ENCODE data around the gene CD200.
"Not testable (repeated sequence)": the region's sequence is repeated elsewhere in the genome, so short reads cannot be mapped to it uniquely, and the experiment has no call there.

Gene CD200

DNA sequence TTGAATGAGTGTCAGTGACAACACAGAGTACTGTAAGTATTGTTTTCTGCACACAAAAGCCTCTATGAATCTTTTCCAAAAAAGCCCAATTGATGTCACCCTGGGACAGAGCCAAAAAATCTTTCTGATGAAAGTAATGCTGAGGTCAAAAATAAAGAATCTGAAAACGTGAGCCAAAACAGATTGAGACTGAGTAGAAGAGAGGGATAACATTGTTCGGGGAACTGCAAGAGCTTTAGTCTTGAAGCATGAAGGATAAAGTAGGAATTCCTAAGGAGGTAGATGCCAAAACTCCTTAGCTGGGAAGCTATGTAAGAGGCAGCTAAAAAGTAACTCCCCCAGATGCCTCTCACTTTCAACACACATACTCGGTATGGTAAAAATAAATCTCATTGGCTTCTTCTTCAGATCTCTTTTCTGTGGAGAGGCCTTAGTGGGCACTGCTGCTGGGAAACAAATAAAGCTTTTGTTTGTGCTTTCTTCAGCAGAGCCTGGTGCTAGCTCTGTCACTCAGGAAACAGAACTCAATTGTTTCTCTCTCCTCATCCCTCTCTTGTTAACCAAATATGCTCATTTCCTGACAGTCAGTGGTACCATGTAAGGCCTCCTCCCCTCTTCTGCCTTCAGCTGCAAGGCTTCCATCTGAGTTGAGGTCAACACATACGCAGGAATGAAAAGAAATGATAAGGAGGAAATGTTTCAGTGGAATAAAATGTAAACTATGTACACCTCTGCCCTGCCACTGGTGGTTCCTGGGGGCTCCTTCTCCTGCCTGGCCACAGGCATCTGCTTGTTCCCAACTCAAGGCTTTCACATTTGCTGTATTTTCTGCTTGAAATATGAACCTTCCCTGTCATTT is 58.1 kb downstream of the CD200 start:
- DNase-seq (ENCODE audit: low read depth) = no peak

DNA sequence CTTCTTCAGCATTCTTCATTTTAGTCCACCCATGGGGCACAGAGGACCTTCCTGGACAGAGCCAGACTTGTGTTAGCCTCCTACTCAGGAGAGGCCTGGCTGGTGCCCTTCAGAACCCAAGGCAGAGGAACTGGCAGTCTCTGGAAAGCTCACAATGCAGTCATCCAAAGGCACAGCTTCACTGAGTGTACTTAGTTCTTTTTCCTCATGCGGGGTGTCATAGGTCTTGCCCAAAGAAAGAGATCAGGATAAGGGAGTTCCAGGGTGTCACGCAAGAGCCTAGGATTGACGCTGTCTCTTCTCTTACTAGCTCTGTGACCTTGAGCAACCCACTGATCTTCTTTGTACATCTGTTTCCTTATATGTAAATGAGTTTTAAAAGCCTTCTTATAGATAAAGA is 58.7 kb downstream of the CD200 start:
- DNase-seq (ENCODE audit: low read depth) = no peak

GRCh38 chr3:112392393-112393359 is 59.7 kb downstream of the CD200 start:
- DNase-seq (ENCODE audit: low read depth) = no peak

GRCh38 chr3:112393360-112393728 is 60.4 kb downstream of the CD200 start:
- DNase-seq (ENCODE audit: low read depth) = no peak

DNA sequence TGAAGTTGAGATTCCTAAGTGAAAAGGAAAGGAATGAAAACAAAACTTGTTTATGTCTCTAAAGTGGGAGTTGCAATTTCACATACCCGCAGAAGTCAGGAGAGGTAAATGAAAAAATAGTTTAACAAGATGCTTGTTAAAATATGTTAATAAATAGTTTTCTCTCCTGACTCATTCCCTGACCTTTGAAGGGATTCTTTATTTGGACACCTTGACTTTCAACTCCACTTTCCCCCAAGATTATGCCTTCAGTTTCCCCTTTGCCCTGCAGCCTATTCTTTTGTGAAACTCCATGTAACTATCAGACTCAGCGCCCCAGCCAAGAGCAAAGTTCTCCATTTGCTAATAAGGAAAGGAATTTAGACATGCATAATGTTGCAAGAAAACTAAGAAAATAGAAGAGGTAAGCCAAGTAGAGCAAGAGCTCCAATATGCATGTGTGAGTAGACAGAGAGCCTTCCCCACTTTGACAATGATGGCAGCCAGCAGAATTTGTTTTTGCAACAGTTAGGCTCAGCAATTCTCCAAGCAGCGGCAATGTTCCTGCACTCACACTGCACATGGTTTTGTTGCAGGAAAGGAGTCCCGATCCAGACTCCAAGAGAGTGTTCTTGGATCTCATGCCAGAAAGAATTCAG is 61.2 kb downstream of the CD200 start:
- no peak for DNase-seq (ENCODE audit: low read depth)

- no peak for DNase-seq (ENCODE audit: low read depth)
These were observed 62.4 kb downstream of the CD200 start for GRCh38 chr3:112395181-112395895.

DNA sequence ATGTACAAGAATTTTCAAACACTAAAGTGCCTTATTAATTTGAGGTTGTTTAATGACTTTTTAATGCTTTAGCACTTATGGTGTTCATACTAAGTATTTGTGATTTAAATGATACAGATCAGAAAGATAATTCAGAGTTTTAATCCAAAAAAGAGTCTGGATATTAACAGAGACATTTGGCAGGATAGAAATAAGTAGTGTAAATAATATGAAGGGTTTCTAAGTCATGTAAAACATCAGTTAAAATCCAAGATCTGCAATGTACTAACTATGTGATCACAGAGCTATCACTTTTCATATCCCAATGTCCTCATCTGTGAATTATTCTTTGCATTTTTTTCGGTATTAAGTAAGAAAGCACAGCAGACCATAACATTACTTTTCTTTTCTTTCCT is 62.9 kb downstream of the CD200 start:
- DNase-seq (ENCODE audit: low read depth) = no peak

GRCh38 chr3:112397556-112397955 is 64.6 kb downstream of the CD200 start:
- DNase-seq (ENCODE audit: low read depth) = no peak

DNA sequence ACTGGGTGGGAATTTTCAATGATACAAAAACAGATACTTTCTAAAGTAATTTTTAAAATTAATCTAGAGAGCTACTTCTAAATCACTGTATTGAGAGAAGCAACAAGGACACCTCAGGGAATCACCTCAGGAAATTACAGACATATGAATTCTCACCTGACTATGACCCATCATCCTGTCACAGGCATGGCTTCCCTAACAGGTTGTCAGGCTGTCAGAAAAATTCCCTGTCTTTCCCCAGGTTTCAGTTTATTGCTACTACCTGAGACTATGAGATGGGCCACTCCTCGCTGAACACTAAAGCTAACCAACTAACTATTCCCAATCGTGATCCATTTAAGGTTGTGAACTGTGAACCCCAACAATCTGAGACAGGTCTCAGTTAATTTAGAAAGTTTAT is 66.1 kb downstream of the CD200 start:
- DNase-seq (ENCODE audit: low read depth) = no peak

GRCh38 chr3:112399554-112399953 is 66.6 kb downstream of the CD200 start:
- not testable (repeated sequence) for DNase-seq (ENCODE audit: low read depth)

DNA sequence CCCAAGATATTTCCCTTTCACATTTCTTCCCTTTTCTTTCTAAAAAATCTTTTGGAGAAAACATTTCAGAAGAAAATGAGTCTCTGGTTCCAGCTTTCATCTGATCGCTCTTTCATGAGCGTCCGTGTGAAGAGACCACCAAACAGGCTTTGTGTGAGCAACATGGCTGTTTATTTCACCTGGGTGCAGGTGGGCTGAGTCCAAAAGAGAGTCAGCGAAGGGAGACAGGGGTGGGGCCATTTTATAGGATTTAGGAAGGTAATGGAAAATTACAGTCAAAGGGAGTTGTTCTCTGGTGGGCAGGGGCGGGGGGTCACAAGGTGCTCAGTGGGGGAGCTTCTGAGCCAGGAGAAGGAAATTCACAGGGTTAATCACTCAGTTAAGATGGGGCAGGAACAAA is 67.4 kb downstream of the CD200 start:
- not testable (repeated sequence) for DNase-seq (ENCODE audit: low read depth)

GRCh38 chr3:112401617-112402016 is 68.7 kb downstream of the CD200 start:
- DNase-seq (ENCODE audit: low read depth) = no peak

DNA sequence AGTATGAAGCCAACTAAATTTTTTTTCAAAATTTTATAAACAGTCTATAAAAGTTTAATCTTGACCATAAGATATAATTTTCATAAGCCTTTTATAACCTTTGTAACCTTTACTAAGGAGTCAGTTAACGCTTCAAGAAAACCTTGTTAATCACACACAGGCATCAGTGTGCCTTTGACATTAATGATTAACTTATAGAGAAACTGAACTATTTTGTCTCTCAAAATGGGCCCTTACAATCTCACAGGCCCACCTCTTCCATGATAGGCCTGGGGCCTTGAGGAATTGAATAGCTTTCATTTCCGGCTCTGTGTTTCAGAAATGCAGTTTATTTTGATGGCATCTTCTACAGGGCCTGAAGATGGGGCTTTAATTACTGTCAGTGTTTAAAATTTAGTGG is 70.1 kb downstream of the CD200 start:
- no peak for DNase-seq (ENCODE audit: low read depth)

GRCh38 chr3:112404924-112405549 is 72.1 kb downstream of the CD200 start:
- DNase-seq (ENCODE audit: low read depth) = not testable (repeated sequence)

DNA sequence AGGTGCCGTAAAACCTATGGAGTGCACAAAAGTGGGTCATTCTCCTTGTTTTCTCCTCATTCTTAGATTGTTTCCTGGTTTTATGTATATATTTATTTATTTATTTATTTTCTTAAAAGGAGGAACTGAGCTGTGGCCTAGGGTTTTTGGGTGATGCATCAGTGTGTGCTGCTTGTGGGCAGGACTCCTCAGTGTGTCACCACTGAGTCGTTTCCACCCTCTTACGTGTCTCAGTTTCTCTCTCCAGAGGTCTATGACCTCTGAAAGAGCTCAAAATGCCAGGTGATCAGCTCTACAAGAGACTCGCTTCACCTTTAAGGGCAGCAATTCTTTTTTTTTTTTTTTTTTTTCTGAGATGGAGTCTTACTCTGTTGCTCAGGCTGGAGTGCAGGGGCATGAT is 72.9 kb downstream of the CD200 start:
- DNase-seq (ENCODE audit: low read depth) = no peak

DNA sequence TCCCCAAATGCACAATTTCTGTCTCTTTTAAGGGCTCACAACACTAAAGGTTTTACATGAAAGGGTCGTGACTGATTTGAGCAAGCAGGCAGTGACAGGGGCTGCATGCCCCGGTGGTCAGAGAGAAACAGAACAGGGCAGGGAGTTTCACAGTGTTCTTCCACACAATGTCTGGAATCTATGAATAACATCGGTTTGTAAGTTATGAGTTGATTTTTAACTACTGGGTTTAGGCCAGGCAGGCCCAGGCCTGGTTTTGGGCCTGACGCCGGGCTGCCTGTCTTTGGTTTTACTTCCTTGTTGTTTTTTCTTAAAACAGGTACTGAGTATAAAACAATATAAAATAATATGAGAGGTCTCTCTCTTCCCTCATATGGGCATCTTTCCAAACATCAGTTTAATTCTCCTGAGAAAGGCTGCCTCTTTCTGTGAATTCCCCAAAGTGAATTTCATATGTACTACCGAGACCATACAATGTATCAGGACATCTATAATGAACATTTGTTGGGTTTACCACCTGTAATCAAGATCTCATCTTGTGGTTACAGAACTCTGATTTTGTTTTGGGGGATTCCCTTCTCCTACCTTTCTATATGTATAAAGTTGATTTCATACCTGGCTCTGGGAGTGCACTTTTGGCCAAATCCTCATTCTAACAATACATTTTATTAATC is 74.4 kb downstream of the CD200 start:
- DNase-seq (ENCODE audit: low read depth) = no peak

GRCh38 chr3:112407888-112408702 is 75.1 kb downstream of the CD200 start:
- DNase-seq (ENCODE audit: low read depth) = no peak

GRCh38 chr3:112409041-112409440 is 76.1 kb downstream of the CD200 start:
- DNase-seq (ENCODE audit: low read depth) = no peak

GRCh38 chr3:112411425-112411824 is 78.5 kb downstream of the CD200 start:
- DNase-seq (ENCODE audit: low read depth) = no peak
